Measurements from ENCODE around the gene RTBDN. TPM values are rescaled to one million over a fixed set of nuclear protein-coding genes. Genes with fewer than 3 reads are reported as not detected.

RTBDN gene
- total RNA-seq = 2.0 TPM

- DNase-seq = peak; percentile 70
Measured at GRCh38 chr19:12834566-12834943, at the start of gene RTBDN. Gene RTBDN, minus strand, starts transcription at chr19:12834579. Its CDS starts 4,600 bp downstream, at chr19:12829979.

GRCh38 chr19:12882589-12882988 is 48.2 kb upstream of the RTBDN start:
- DNase-seq = no peak

DNA sequence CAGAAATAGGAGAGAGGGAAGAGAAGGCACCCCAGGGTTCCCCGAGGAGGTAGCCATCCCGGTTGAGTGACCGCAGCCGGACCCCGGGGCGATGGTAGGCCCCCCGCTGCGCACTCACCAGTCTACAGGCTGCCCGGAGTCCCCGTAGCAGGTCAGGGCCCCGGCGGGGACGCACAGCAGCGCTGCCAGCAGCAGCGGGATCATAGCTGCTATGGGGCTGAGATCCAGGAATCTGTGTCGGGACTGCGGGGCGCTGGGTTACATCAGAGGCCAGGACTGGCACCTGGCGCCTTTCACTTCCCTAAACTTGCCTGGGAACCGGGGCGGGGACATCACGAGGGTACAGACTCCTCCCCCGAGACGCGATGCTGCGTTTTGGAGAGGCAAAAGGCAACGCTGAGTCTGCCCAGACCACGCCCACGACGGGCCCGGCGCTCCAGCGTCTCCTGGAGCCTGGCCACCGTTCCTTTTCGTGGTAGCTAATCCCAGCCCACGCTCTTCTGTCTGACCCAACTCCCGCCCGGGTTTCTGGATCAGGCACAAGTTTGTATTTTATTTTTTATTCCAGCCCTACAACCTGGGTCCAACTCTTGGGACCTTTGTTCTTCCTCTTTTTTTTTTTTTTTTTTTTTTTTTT is 46.9 kb upstream of the RTBDN start, which contains the start of gene DNASE2:
Gene DNASE2 (minus strand): TSS at position 278 of the 637 bp plus-strand sequence. CDS start 74 bp downstream, at position 204.
- peak; percentile 84 for DNase-seq

DNA sequence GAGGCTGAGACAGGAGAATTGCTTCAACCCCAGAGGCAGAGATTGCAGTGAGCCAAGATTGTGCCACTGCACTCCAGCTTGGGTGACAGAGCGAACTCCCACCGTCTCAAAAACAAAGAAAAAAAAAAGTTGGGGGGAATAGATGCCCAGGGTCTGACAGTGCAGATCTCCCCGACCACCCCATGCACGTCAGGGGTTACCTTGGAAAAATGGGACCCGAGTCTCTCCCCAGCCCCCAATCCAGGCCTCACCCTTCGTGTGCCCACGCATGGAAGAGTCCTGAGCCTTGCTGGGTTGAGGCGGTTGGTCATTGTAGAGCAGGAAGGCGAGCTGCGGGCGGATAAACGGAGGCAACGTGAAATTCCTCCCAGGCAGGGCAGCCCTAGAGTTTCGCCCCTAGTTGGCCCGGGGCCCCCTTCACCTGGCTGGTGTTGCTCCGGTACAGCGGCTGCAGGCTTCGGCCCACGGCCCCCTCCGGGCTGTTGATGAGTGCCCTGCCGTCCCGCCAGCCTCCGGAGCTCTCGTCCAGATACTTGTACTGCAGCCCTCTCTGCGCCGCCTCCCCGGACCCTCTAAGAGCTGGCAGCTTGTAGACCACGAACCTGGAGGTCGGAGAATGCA is 46.3 kb upstream of the RTBDN start:
- no peak for DNase-seq

DNA sequence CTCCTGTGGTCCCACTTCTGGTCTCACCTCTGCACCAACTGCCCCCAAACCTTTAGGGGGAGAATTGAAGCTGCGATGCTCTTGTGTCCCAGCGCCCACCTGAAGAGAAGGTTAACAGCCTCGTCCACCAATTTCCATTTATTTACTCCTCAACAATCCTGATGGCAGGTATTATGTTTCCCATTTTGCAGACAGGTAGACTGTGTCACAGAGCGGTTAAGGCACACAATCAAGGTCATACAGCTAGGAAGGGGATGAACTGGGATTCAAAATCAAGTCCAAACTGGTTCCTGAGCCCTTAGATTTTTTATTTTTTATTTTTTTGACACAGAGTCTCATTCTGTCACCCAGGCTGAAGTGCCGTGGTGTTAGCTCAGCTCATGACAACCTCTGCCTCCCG is 40.7 kb upstream of the RTBDN start:
- DNase-seq = no peak

DNA sequence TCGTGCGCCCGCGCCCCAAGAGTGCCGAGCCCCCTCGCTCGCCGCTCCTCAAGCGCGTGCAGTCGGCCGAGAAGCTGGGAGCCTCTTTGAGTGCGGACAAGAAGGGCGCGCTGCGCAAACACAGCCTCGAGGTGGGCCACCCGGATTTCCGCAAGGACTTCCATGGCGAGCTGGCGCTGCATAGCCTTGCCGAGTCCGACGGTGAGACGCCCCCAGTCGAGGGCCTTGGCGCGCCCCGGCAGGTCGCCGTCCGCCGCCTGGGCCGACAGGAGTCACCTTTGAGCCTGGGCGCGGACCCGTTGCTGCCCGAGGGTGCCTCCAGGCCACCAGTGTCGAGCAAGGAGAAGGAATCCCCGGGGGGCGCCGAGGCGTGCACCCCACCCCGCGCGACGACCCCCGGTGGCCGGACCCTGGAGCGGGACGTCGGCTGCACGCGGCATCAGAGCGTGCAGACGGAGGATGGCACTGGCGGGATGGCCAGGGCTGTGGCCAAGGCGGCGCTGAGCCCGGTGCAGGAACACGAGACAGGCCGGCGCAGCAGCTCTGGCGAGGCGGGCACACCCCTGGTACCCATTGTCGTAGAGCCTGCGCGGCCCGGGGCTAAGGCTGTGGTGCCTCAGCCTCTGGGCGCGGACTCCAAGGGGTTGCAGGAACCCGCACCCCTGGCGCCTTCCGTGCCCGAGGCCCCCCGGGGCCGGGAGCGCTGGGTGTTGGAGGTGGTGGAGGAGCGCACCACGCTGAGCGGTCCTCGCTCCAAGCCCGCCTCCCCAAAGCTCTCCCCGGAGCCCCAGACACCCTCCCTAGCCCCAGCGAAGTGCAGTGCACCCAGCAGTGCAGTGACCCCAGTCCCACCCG is 39.7 kb upstream of the RTBDN start:
- DNase-seq = no peak

DNA sequence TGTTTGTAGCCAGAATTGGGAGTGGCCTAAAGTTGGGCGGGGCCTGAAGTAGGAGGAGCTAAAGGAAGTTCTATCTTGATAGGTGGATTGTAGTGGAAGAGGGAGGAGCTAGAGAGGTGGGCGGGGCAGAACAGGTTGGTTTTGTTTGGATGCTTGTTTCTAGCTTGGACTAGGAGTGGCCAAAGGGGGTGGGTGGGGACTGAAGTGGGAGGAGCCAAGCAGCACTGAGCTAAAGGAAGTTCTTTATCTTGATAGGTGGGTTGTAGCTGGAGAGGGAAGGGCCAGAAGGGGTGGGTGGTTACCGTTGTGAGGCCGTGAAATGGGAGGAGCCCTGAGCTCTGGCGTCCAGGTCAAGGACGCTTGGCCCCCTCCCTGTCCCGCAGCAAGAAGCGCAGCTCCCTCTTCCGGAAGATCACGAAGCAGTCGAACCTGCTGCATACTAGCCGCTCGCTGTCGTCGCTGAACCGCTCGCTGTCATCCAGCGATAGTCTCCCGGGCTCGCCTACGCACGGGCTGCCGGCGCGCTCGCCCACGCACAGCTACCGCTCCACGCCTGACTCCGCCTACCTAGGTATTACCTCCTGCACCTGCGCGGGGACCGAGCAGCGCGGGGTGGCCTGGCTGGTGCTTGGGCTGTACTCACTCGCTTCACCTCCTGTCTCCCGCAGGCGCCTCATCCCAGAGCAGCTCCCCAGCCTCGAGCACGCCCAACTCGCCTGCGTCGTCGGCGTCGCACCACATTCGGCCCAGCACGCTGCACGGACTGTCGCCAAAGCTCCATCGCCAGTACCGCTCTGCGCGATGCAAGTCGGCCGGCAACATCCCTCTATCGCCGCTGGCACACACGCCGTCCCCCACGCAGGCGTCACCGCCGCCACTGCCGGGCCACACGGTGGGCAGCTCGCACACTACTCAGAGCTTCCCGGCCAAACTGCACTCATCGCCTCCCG is 38.8 kb upstream of the RTBDN start:
- no peak for DNase-seq

DNA sequence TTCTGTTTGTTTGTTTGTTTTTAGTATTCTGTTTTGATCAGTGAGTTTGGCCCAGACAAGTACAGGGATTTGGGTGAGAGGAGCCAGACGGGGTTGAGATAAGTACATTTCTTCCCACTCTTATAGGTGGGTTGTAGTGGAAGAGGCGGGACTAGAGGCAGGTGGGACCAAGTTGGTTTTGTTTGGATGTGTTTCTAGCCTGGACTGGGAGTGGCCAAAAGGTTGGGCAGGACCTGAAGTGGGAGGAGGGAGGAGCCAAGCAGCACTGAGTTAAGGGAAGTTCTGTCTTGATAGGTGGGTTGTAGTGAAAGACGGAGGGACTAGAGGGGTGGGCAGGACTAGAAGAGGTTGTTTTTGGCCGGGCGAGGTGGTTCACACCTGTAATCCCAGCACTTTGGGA is 37.9 kb upstream of the RTBDN start:
- DNase-seq = no peak

DNA sequence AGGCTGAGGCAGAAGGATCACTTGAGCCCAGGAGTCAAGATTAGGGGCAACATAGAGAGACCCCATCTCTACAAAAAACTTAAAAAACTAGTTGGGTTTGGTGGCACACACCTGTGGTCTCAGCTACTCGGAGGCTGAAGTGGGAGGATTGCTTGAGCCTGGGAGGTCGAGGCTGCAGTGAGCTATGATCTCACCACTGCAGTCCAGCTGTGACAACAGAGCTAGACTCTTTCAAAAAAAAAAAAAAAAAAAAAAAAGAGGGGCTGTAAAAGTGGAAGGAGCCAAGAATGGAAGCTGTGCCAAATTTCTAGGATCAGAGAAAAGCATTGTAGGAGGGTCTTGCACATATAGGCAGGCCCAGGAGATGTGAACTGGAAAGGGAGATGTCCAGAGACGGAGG is 37.3 kb upstream of the RTBDN start:
- DNase-seq = no peak

DNA sequence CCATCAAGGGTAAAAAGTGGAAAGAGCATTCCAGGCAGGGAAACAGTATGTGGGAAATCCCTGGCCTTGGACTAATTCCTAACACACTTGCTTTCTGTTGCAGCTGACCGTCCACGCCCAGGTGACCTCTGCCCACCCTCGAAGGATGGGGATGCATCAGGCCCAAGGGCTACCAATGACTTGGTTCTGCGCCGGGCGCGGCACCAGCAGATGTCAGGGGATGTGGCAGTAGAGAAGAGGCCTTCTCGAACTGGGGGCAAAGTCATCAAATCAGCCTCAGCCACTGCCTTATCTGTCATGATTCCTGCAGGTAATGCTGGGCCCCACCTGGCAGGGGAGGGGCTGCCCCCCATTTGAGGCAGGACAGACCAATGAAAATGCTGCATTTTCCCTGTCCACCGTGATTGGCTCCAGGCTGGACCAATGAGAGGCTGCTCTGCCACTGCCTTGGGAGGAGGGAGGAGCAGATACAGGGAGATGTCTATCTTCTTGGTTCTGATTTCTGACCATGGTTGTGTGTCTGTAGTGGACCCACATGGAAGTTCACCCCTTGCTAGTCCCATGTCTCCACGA is 34.2 kb upstream of the RTBDN start:
- no peak for DNase-seq

GRCh38 chr19:12867120-12868099 is 33.0 kb upstream of the RTBDN start:
- DNase-seq = no peak

DNA sequence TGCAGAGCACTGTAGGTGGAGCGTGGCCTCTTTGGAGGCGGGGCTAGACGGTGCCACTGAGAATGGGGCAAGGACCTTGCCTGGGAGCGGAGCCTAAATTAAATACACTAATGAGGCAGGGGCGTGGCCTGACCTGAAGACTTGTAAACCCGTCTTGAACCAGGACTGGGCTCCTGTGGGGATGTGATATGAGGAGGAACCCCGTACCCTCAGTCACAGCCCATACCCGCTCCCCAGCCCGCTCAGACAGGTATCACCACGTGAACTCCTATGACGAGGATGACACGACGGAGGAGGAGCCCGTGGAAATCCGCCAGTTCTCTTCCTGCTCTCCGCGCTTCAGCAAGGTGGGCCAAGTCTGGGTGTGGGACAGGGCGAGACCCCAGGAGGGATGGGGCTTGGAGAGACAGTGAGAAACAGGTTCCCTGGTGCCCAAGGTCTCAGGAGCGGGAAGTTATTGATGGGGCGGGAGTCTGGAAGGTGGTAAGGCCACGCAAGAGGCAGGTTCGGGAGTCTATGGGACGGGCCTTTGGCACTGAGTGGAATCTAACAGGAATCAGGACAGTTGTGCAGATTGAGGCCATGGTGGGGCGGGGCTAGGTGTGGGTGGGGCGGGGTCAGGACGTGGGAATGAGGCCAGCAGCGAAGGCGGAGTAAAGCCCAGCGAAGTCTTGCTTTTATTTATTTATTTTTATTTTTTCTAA is 32.2 kb upstream of the RTBDN start:
- DNase-seq = no peak

GRCh38 chr19:12865746-12866415 is 31.5 kb upstream of the RTBDN start:
- no peak for DNase-seq

GRCh38 chr19:12864721-12865715 is 30.6 kb upstream of the RTBDN start:
- DNase-seq = no peak

DNA sequence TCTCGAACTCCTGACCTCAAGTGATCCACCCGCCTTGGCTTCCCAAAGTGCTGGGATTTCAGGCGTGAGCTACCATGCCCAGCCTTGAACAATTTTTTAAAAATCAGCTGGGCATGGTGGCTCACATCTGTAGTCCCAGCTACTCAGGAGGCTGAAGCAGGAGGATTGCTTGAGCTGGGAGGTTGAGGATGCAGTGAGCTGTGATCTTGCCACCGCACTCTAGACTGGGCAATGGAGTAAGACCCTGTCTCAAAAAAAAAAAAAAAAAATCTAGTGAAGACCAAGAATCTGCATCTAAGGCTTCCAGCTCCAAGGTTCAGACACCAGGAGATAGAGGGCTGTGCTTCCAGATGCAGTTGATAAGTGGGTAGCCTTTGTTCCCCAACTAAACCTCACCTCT is 29.8 kb upstream of the RTBDN start:
- DNase-seq = no peak

GRCh38 chr19:12859546-12859945 is 25.2 kb upstream of the RTBDN start:
- no peak for DNase-seq

- DNase-seq = no peak
Measured at GRCh38 chr19:12858041-12858928, 23.9 kb upstream of the RTBDN start.
